Stimulated activated CD4-positive, alpha-beta T cell treated with anti-CD3 and anti-CD28 coated beads, TNF-alpha, amount 100 ng/mL, for 4 hours (primary cell): Measurements from ENCODE around the gene URB1.
A peak's percentile ranks its signal among the peaks of the same experiment; 100 is the strongest.
"Not testable (repeated sequence)": the region's sequence is repeated elsewhere in the genome, so short reads cannot be mapped to it uniquely, and the experiment has no call there.

Experiments used
- DNase-seq, 3 experiments: peaks; one replicate each; pipeline ENCODE4 v3.0.0-alpha.2; 2020; ENCODE audit warnings: low read depth in 3 of 3

The URB1 gene

GRCh38 chr21:32392880-32393676 lies at the start of gene URB1:
TSS of gene URB1 (minus strand) at chr21:32393012. CDS start at chr21:32392910, 102 bp downstream.
- peak; percentile 92 to 97 (median 92) for DNase-seq

GRCh38 chr21:32437729-32438128 lies 44.9 kb upstream of the URB1 start:
- no peak for DNase-seq

- not testable (repeated sequence) for DNase-seq
Observed at GRCh38 chr21:32432982-32433660, 40.3 kb upstream of the URB1 start.

GRCh38 chr21:32427958-32428623 lies 35.3 kb upstream of the URB1 start:
- DNase-seq = no peak

GRCh38 chr21:32426592-32427051 lies 33.8 kb upstream of the URB1 start:
- no peak for DNase-seq

GRCh38 chr21:32426066-32426465 lies 33.3 kb upstream of the URB1 start:
- DNase-seq = no peak

- DNase-seq = no peak
Observed at GRCh38 chr21:32425628-32426027, 32.8 kb upstream of the URB1 start.

GRCh38 chr21:32424674-32425073 lies 31.9 kb upstream of the URB1 start:
- DNase-seq = no peak

GRCh38 chr21:32424191-32424535 lies 31.4 kb upstream of the URB1 start:
- DNase-seq = no peak

GRCh38 chr21:32423320-32424190 lies 30.7 kb upstream of the URB1 start:
- no peak for DNase-seq

- no peak for DNase-seq
Observed at GRCh38 chr21:32422064-32422463, 29.3 kb upstream of the URB1 start.

GRCh38 chr21:32418146-32418545 lies 25.3 kb upstream of the URB1 start:
- no peak for DNase-seq

- DNase-seq = no peak
Observed at GRCh38 chr21:32415451-32416398, 22.9 kb upstream of the URB1 start.

- no peak for DNase-seq
Observed at GRCh38 chr21:32414579-32415358, 22.0 kb upstream of the URB1 start.

- DNase-seq = no peak
Observed at GRCh38 chr21:32413697-32414578, 21.1 kb upstream of the URB1 start.

- peak in 1 of 3 experiments; percentile 35 for DNase-seq
Observed at GRCh38 chr21:32413015-32413504, 20.2 kb upstream of the URB1 start.

GRCh38 chr21:32412162-32413014 lies 19.6 kb upstream of the URB1 start, which contains the start of gene EVA1C:
TSS of gene EVA1C (plus strand) at chr21:32412706. CDS start at chr21:32412854, 148 bp downstream.
- peak; percentile 60 to 72 (median 70) for DNase-seq
